Measurements from ENCODE around the gene CFAP68.
A peak's percentile ranks its signal among the peaks of the same experiment; 100 is the strongest.

Gene CFAP68, protein sequence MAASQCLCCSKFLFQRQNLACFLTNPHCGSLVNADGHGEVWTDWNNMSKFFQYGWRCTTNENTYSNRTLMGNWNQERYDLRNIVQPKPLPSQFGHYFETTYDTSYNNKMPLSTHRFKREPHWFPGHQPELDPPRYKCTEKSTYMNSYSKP

DNA sequence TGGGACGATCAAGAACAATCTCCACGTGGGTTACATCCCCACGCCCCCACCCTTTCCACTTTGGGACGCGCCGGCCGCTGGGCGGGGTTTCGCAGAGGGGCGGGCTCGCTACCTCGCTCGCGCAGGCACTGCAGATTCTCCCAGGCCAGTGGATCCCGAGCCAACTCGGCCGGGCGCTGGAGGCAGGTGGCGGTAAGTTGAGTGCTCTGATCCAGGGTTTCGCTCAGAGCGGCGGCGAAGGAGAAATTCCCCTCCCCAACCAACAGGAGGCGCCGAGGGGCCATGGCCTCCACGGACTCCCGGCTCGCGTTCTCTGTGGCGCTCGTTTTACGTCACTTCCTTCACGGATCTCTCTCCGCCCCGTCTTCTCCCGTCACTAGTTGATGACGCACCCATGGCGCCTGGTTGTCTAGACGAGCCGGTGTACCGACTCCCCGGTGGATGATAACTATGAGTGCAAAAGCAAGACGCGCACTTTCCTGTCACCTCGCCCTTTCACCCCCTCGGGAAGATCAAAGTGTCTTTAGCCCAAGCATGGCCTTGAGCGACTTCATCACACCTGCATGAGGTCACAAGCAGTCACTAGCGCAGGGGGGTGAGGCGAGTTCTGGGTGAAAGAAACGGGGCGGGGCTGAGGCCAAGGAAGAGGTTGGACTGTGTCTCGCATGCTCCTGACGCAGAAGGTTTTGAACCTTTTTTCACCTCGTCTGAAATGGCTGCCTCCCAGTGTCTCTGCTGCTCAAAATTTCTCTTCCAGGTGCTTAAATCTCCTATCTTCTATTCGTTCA lies at the start of gene CFAP68, which contains the start of gene FDXACB1:
CFAP68 (plus strand) TSS at position 693 of the 788 bp plus-strand sequence; CDS start at position 713, 20 bp downstream.
FDXACB1 (minus strand) TSS at position 317 of the 788 bp plus-strand sequence; CDS start at position 284, 33 bp downstream.
- peak; percentile 95 to 96 for DNase-seq

DNA sequence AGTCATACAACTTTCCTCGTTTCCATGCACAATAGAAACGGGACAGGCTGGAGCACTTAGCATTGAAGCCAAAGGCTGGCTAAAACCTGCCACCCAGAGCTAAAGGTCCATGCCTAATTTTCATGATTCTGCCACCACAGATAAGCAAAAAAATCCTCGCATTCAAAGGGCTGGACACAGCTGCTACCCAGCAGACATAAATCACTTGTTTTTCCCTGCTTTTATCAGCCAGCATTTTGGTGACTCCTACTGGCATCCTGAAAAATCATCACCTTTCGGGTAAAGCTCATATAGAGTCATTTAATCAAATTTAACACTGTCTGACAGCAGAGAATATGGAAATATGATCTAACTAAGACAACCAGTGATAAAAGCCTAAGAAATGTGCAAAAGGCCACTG lies 45.8 kb upstream of the CFAP68 start:
- DNase-seq: no peak

DNA sequence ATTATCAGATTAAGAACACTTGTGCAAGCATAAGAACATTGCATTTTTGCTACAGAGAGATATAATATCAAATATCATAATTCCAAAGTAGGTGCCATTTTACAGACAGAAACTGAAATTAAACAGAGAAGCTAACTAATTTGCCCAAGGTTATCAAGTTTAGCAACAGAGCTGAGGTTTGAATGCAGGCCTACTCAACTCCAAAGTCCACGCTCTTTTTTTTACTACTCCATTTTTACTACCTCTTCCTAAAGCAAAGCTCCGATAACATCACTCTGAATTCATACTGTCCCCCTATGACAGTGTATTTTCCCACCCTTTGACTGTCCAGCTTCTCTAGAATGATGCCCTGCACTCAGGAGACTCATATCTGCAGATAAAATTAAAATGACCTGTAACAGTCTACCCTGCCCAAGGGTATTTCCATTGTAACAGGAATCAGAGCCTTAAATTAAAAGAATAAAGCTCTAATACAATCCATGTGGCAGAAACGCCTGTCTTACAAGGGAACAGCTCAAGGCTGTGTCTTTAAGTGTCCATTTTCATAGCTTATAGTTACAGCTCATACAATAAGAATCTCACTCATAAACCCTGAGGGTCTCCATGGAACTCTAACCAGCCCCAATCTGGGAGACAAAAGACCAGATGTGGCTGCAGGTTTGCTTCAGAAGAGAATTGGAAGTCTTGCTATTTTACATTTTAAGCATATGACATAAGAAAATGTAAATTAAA lies 44.7 kb upstream of the CFAP68 start:
- no peak for DNase-seq

DNA sequence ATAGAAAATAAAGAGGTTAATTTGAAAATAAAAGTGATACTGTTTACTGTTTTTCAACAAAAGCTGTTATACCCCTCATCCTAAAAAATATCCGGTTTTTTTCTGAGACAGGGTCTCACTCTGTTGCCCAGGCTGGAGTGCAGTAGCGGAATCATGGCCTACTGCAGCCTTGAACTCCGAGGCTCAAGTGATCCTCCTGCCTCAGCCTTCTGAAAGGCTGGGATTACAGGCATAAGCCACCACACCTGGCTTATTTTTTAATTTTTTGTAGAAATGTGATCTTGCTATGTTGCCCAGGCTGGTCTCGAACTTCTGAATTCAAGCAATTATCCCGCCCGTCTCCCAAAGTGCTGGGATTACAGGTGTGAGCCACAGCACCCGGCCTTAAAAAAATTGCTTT lies 43.7 kb upstream of the CFAP68 start:
- DNase-seq: no peak

- DNase-seq: no peak
These were observed 43.2 kb upstream of the CFAP68 start for GRCh38 chr11:111836162-111836561.

DNA sequence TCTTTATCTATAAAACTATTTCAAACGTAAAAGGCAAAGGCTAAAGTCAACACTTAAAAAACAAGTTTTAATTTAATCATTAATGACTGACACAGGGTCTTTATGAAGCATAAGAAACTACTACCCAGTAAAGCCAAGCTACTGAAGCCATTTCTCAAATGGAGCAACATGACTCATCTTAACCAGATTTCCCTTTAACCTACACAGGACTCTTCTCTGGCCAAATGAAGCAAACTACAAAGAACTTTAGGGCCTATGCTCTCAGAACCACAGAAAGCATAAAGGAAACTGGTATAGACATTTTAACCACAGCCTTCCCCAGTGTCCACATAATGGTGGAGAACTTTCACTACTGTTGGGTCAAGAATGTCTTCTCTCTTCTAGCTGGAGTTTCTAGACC lies 42.6 kb upstream of the CFAP68 start:
- no peak for DNase-seq

- no peak for DNase-seq
These were observed 41.9 kb upstream of the CFAP68 start for GRCh38 chr11:111837366-111837891.

DNA sequence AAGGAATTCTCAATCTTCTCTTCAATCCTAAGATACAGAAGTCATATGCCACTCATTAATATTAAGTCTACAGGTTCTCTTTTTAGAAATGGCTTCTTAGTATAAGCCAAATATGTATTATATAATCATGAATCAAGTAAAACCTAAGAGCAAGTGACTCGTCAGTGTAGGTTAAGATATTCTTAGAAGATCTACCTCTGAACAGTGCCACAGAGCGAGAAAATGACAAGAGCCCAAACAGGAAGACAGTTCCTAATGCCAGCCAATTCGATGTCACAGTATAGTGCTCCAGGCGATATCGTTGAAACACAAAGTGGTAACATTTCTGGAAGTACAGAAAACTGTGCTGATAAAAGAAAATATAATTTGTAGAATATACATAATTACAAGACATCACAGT lies 41.3 kb upstream of the CFAP68 start:
- no peak for DNase-seq

GRCh38 chr11:111840143-111840542 lies 39.2 kb upstream of the CFAP68 start:
- DNase-seq: no peak

DNA sequence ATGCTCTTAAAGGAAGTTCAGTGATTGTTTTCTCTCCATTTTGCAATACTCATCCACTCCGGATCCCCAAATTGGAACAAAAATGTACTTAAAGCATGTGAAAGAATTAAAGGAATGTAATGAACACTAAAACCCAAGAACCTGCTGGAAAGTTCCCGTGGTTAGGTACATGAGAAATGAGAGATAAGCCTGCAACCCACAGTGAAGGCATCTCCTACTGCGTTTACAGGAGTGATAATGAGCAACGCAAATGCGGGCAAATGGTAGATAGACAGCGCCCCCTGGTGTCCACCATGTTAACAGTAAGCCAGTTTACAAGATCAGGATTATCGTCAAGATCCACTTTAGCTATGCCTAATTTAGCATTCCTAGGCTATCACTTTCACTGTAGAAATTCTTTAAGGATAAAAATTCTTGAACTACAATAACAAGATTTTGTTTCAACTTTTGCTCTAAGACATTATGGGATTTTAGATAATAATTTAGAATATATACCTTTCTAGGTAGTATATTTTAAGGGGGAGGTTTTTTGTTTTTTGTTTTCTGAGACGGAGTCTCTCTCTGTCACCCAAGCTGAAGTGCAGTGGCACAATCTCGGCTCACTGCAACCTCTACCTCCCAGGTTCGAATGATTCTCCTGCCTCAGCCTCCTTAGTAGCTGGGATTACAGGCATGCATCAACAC lies 37.8 kb upstream of the CFAP68 start:
- DNase-seq: peak; percentile 77 to 80

- no peak for DNase-seq
These were observed 35.7 kb upstream of the CFAP68 start for GRCh38 chr11:111843661-111844060.

GRCh38 chr11:111845276-111846028 lies 33.9 kb upstream of the CFAP68 start:
- DNase-seq: peak in 1 of 2 donors; percentile 19

DNA sequence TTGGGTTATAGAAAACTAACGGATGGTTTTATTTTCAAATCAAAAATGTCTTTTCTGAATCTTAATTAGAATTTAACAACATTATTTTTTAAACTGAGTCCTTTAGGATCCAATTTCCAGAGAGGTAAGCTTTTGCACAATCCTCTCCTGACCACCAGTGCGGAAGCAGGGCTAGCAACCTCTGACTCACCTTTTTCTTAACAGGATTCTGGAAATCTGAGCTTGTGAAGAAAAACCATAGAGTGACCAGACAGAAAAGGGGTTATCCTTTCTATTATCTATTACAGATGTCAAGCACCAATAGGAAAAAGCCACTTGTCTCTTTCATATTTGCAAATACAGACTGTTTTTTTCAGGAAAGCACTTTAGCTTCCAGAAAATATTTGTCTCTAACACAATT lies 33.3 kb upstream of the CFAP68 start:
- no peak for DNase-seq

DNA sequence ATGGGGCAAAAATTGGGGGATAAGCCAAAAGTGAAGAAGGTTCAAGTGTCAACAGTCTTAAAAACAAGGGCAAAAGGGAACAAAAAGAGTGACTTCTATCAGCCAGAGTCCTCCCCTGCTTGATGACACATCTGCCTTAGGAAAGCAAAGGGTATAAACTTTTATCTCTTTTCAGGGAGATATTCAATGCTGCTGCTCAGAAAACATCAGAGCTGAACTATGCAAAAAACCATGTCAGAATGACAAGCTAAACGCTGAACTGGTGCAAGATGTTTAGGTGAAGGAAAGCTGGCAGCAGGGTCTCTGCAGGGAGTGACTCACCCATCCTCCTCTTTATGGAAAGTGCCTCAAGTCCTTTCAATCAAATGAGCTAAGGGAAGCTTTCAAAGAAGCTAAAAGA lies 32.7 kb upstream of the CFAP68 start:
- DNase-seq: no peak

DNA sequence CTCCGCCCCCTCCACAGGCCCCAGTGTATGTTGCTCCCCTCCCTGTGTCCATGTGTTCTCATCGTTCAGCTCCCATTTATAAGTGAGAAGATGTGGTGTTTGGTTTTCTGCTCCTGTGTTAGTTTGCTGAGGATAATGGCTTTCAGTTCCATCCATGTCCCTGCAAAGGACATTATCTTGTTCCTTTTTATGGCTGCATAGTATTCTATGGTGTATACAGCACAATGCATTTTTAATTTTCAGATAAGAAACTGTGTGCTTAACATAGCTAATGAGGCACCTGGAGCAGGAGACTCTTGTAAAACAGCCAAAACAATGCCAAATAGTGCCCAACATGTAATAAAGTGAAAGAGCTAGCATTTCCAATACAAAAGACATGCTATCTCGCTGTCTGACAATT lies 29.7 kb upstream of the CFAP68 start:
- DNase-seq: no peak

- no peak for DNase-seq
These were observed 28.3 kb upstream of the CFAP68 start for GRCh38 chr11:111851067-111851466.

DNA sequence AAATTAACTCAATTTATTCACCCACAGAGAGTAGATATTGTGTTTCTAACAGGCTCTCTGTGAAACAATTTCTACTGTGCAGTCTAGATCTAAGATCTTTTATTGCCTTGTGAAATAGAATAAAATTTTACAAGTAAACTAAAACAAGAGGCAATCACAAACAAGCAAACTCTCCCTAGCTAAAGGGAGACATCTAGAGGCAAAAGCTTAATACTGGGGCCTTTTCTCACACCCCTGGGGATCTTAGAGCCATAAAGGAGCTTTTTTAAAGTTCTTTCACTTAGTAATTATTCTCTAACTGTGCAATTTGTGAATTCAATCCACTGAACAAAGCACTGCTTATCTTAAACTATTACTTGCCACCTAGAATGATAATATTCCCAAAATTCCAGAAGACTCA lies 27.7 kb upstream of the CFAP68 start:
- DNase-seq: no peak

- DNase-seq: no peak
These were observed 27.2 kb upstream of the CFAP68 start for GRCh38 chr11:111852103-111852502.

DNA sequence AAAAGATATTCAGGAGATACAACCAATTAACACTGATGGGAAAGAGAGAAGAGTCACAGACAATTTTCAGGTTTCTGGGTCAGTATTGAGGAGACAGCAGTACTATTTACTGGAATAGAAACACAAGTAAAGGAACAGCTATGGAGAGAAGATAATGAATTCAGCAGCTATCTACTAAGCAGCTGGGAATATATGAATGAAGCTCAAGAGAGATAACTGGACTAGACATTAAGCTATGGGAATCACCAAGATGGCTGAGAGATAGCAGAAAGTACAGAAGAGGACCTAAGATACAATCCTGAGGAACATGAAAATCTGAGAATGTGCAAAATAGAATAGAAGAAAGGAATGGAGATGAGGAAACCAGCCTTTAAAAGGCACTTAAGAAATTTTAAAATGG lies 23.8 kb upstream of the CFAP68 start:
- no peak for DNase-seq

GRCh38 chr11:111860257-111860656 lies 19.1 kb upstream of the CFAP68 start:
- no peak for DNase-seq

DNA sequence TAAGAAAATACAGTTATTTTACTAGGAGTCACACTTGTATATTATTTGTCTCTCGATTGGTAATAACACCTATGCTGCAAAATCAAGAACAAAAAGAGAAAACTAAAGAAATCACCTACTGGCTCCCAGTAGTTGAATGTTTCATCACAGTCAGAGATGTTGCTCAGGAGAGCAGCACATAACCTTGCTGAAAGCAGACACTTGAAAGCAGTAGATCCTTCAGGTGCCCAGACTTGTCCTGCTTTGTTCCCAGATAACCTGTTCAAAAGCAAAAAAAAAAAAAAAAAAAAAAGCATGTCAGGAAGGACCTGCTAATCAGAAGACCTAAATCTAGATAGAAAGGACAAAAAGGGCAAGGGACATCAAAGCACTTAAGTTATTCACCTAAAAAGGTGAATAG lies 9.2 kb upstream of the CFAP68 start:
- no peak for DNase-seq

GRCh38 chr11:111870522-111870885 lies 8.8 kb upstream of the CFAP68 start:
- no peak for DNase-seq
